Lung (tissue), 12 donors: Measurements from ENCODE around the gene CYTH1. TPM values are rescaled to one million over a fixed set of nuclear protein-coding genes. Genes with fewer than 3 reads are reported as not detected.

ENCODE experiments used
- ATAC-seq: fragments of 200-7000 bp; cut with Tn5 transposase; one replicate; pipeline ENCODE4 v1.9.1; 2020; ENCODE audit warnings: moderate number of reproducible peaks; ENCODE audit not compliant: insufficient read depth, low FRiP score
- DNase-seq, 3 donors: peaks; one replicate each; pipeline ENCODE4 v3.0.0-alpha.2; 2013 to 2017
- H3K27ac ChIP-seq, 2 donors: one replicate each; pipeline ENCODE4 v1.5.1; 2013; ENCODE audit warnings: mild to moderate bottlenecking in 2 of 2, moderate library complexity in 2 of 2, control low read depth in 1 of 2, inconsistent platforms in 1 of 2, low read depth in 1 of 2, low read length in 1 of 2
- H3K27me3 ChIP-seq, 3 donors: one replicate each; pipeline ENCODE4 v1.5.1; 2013; ENCODE audit warnings: low read length in 2 of 3; ENCODE audit not compliant: control insufficient read depth in 3 of 3, insufficient read depth in 3 of 3
- H3K36me3 ChIP-seq, 4 donors: one replicate each; pipeline ENCODE4 v1.5.1; 2013; ENCODE audit warnings: low read length in 4 of 4, mild to moderate bottlenecking in 1 of 4, moderate library complexity in 1 of 4; ENCODE audit not compliant: control insufficient read depth in 4 of 4, insufficient read depth in 4 of 4
- H3K4me1 ChIP-seq, 5 donors: one replicate each; pipeline ENCODE4 v1.5.1; 2013; ENCODE audit warnings: low read length in 5 of 5, mild to moderate bottlenecking in 2 of 5, moderate library complexity in 1 of 5; ENCODE audit not compliant: control insufficient read depth in 5 of 5, insufficient read depth in 5 of 5
- H3K4me3 ChIP-seq: one replicate; pipeline ENCODE4 v1.5.1; 2013; ENCODE audit warnings: mild to moderate bottlenecking, control low read depth, moderate library complexity
- H3K9ac ChIP-seq, 2 donors: one replicate each; pipeline ENCODE4 v1.5.1; 2013; ENCODE audit warnings: low read length in 2 of 2, control low read depth in 1 of 2; ENCODE audit not compliant: insufficient read depth in 1 of 2
- H3K9me3 ChIP-seq, 4 donors: one replicate each; pipeline ENCODE4 v1.5.1; 2013; ENCODE audit warnings: low read length in 3 of 4, mild to moderate bottlenecking in 1 of 4, moderate library complexity in 1 of 4; ENCODE audit not compliant: control insufficient read depth in 4 of 4, insufficient read depth in 3 of 4
- CTCF ChIP-seq: IDR thresholded peaks from 2 replicates; pipeline ENCODE4 v1.5.1; 2012; ENCODE audit warnings: mild to moderate bottlenecking; ENCODE audit errors: control extremely low read depth, extremely low read depth
- WGBS, 2 donors: extraction: QIAGEN DNeasy Blood & Tissue Kit; methylation state at CpG; one replicate each; pipeline ENCODE4 v1.1.7; 2013; 5-methylcytosine and 5-hydroxymethylcytosine counted together
- polyA plus RNA-seq, 2 donors: library from polyadenylated mRNA; stranded (reverse); fragments of 200-250 nt; gene quantifications; one replicate each; pipeline ENCODE4 v1.2.1, GENCODE V29; 2013
- total RNA-seq, 2 donors: library from RNA; depleted of rRNA in 1 of 2; stranded (reverse); fragments of >200 nt in 1 of 2; gene quantifications; one replicate each; pipeline ENCODE4 v1.2.1, GENCODE V29; 2014 to 2021
- donor health status: control.
- donor health status: control.
- donor health status: Bipolar disorder and iron deficiency.
- donor health status: healthy.
- donor health status: DM: yes; HTN: yes; CAD: no.

Gene CYTH1
- total and polyA plus RNA-seq, 4 donors: 50.5 to 97.2 (median 76.0) TPM

- H3K4me1 ChIP-seq: peaks cover 6 to 39% (median 17%) of the 10 kb centered on the region in 5 donors
- 92 to 93% methylated on average over 3 of the region's 3 CpGs for WGBS, 2 donors
- no peak overlapping the region for H3K27ac ChIP-seq
Measured at GRCh38 chr17:78763561-78763960, 18.5 kb downstream of the CYTH1 start.

GRCh38 chr17:78761789-78762406, 20.2 kb downstream of the CYTH1 start:
- no peak overlapping the region for H3K9ac ChIP-seq
- peak overlapping the region in 1 of 2 donors; percentile 14 for H3K27ac ChIP-seq
- H3K4me3 ChIP-seq: no peak overlapping the region
- peaks cover 6 to 38% (median 18%) of the 10 kb centered on the region in 5 donors for H3K4me1 ChIP-seq
- H3K36me3 ChIP-seq: no peaks in the 10 kb centered on the region
- ATAC-seq: no peak
- DNase-seq: peak in 2 of 3 donors; percentile 63 to 69
- no peak for TF ChIP-seq CTCF
- no peaks in the 10 kb centered on the region for H3K9me3 ChIP-seq
- no peaks in the 10 kb centered on the region for H3K27me3 ChIP-seq
- WGBS, 2 donors: 55 to 58% methylated on average over 5 of the region's 5 CpGs

More at GRCh38 chr17:78763561-78763960, 18.5 kb downstream of the CYTH1 start:
- Histone ChIP-seq H3K36me3 (peaks cover 0 to 1% (median 0%) of the 10 kb centered on the region in 4 donors), H3K27me3 (no peaks in the 10 kb centered on the region), H3K9me3 (no peaks in the 10 kb centered on the region), H3K4me3 (no peak overlapping the region), H3K9ac (no peak overlapping the region)
- ATAC-seq: no peak
- no peak for TF ChIP-seq CTCF
- DNase-seq: no peak

GRCh38 chr17:78759969-78760352, 22.1 kb downstream of the CYTH1 start:
- H3K27ac ChIP-seq: peak overlapping the region in 1 of 2 donors; percentile 18
- 41 to 73% methylated on average over 5 of the region's 5 CpGs for WGBS, 2 donors
- H3K4me1 ChIP-seq: peaks cover 5 to 26% (median 18%) of the 10 kb centered on the region in 5 donors

More at GRCh38 chr17:78759969-78760352, 22.1 kb downstream of the CYTH1 start:
- ATAC-seq (no peak), DNase-seq (no peak)
- no peaks in the 10 kb centered on the region for H3K9me3 ChIP-seq
- no peaks in the 10 kb centered on the region for H3K27me3 ChIP-seq
- no peak overlapping the region for H3K9ac ChIP-seq
- no peak for TF ChIP-seq CTCF
- no peaks in the 10 kb centered on the region for H3K36me3 ChIP-seq
- H3K4me3 ChIP-seq: no peak overlapping the region
